CMK (cell line): ENCODE results near the gene AAGAB.
"Not testable (repeated sequence)": the region's sequence is repeated elsewhere in the genome, so short reads cannot be mapped to it uniquely, and the experiment has no call there.

Experiments used
- DNase-seq: peaks from one replicate; pipeline ENCODE4 v3.0.0-alpha.2; 2010; ENCODE audit warnings: low read depth

The AAGAB gene

DNA sequence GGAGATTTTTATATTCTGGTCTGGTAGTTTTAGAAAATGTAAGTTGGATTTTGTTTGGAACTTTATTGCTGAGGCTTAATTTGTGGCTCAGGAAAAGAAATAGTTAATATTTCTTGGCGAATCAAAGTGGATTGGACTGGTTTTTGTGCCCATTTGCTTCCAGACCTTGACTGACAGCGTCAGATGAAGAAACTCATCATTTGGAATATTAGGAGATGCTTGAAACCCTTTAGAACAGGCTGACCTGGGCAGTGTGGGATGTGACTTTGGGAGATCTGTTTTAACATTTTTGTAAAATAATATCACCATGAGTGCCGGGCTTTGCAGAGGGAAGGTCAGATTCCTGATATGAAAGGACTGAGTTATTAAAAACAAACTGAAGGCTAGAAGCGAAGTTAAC, 83.0 kb downstream of the AAGAB start:
- no peak for DNase-seq

DNA sequence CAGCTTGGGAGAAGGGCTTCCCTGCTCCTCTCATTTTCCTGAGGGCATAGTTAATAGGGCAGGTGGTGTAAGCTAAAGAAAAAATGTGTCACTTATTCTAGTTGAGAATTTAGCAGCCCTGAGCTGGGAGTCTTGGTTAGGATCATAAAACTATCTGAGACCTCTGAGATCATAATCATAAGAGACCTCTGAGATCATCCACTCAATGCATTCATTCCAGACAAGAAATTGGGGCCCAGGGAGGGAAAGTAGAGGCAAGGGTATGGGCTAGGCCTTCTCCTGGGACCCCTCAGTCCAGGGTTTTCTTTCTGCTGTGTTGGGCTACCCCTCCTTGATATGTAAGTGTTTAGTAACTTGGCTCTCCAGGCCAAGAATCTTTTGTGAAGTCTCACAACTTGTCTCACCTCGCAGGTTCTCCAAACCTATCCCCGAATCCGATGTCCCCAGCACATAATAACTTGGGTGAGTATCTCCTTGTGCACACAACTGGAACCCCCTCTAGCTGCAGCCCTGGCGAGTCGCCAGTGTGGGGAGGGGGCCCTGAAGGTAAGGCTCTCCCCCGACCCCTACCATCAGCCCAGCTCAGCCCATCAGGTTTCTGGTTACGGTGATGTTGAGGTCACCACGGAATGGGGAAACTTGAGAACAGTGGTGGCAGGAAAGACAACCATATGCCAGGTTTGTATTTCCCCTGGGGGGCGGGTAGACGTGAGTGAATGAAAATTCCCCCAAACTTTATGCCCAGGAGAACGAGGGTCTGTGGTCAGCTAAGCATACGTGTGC, 84.1 kb downstream of the AAGAB start:
- DNase-seq = no peak

DNA sequence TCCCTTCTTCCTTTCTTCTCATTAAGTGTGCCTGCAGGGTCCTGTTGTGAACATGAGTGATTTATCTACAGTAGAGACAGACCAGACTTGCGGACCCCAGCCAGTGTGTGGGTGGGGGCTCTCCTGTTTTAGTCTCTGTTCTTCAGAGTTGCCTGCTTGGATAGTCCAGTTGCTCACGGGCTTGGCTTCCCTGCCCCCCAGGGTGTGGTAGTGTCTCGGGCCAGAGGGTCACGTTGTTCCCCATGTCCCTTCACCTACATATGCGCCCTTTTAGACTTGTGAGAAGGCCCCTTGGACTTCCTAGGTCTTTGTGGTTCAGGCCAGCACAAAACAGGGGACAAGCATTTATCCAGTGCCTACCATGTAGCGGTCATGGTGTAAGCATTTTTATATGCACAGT, 85.8 kb downstream of the AAGAB start:
- DNase-seq = no peak

DNA sequence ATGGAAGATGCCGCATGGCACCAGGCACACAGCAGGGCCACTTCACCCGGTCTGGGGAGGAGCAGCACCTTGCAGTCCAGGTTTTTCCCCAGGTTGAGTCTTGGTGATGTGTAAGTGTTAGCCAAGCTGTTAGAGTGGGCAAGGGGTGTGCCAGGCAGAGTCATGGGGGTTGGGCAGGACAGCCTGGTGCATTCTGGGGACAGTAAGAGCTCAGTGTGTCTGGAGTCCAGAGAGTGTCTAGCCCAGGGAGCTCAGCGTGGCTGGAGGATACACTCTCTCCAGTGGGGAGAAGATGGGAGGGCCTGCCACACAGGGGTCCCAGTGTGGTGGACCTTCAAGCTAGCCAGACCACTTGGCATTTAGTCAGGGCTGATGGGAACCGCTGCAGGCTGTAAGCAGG, 87.4 kb downstream of the AAGAB start:
- DNase-seq = no peak

DNA sequence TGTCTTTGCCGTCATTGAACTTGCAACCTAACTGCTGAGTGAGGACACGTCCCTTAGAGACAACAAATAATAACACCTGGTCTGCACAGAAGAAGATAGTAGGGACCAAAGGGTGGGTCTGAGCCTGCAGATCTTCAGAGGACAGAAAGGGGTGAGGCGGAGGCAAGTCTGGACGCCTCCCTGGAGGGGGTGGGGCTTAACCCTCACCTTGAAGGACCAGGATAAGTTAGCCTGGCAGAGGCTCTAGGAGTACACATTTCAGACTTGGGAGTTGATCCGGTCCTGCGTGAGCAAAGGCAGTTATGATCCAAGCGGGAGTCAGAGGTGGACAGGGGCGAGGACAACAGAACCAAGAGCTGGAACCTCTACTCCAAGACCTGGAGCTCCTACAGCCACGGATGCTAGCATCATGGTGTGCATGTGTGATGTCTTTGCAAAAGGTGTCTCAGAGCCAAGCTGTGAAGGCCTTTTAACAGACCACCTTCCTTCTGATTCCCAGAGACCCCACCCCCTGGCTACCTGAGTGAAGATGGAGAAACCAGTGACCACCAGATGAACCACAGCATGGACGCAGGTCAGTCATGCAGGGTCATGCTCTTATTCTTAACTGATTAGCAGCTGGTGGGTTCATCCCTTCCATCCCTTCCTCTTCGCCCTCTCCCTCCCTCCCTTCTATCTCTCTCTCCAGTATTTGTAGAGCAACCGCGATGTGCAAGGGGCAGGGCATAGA, 88.0 kb downstream of the AAGAB start:
- DNase-seq = no peak

DNA sequence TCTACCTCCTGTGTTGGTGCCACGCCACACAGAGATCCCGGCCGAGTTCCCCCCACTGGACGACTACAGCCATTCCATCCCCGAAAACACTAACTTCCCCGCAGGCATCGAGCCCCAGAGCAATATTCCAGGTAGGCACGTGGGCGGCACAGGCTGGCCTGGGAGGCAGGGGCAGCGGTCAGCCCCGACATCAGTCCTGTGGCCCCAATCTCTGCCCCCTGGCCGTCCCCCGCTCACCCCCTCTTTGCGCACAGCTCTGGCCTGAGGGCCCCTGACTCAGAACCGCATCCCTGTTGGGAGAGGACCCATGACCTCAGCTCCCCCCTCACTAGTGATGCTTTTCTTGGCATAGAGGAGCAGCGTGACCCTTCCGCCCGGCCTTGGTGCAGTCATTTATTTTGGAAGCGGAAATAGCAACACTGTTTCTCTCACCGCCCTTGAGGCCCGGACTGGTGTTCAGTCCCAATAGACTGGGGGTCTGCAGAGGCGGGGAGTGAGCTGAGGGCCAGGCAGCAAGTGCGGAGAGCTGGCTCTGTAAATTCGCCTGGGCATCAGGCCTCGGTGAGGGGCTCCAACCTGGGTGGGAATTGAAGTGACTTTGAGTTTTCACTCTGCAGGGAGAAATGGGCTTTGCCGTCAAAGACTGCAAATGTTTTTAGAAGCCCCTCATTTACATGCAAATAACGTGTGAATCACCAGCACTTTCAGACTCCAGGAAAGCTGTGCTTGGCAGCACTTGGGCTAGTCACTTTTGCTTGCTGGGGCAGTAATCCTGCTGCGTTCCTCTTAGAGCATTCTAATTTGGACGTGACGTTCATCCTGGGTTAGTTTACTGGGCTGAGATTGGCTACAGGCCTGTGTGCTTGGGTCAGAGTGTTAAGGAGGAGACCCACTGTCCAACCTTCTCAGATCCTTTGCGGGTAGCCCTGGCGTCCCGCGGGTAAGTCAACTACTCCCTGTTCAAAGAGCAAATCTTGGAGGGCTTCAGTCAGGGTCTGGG, 88.9 kb downstream of the AAGAB start:
- no peak for DNase-seq

DNA sequence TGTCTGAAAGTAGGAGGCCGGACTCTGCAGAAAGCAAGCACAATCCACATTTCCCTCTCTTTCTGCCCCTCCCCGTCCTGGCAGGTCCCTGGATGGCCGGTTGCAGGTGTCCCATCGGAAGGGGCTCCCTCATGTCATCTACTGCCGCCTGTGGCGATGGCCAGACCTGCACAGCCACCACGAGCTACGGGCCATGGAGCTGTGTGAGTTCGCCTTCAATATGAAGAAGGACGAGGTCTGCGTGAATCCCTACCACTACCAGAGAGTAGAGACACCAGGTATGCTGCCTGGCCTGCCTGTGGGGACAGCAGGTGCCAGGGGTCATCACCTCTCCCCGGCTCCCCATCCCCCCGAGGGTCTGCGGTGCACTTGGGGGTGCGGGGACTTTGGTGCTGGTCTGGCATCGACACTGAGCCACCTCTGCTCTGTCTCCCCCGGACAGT, 89.6 kb downstream of the AAGAB start:
- DNase-seq = no peak

DNA sequence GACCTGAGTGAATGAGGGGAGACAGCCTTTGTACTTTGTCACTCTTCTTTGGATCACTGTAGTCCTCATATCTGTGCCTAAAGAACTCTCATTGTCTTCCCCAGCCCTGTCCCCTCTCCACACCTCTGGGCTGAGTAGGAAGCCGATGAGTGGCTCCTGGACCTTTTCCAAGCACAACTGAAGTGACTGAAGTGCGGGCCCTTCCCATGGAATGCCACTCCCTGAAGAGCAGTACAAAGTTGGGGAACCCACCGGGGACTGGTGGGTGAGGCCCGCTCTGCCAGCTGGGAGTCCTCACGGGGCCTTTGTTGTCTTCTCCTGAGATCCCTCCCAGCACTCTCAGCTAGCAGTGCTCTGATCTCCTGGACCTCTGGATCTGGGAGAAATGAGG, 90.1 kb downstream of the AAGAB start:
- no peak for DNase-seq

DNA sequence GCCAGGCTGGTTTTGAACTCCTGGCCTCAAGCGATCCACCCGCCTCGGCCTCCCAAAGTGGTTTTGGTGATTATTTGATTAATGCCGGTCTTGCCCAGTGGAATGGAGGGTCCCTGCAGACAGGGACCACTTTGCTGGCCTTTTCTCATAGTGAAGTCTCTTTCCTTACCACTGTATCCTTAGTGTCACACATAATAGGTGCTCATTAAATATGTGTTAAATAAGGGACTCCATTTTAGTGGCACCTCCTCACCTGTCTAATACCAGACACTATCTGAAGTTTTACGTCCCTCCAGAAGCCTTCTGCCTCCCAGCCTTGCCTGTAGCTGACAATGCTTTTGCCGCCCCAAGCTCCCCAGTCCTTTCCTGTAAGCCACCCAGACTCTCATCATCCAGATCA, 91.3 kb downstream of the AAGAB start:
- DNase-seq = no peak

DNA sequence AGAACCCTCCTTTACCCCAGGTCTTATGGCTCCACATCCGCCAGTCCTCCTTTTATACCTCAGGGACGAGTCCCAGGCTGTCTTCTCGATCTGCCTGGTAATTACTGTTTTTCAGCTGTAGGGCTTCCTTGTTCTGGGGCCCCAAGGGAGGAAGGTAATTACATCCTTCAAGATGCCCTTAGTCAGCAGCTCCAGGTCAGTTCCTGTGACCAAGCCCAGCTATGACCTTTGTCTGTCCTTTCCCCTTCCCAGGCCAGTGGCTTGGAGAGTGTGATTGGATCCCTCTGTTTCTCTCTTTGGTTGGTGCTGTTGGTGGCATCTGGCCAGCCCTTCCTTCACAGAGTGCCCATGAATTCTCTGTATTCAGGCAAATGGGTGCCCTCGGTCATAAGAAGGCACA, 92.6 kb downstream of the AAGAB start:
- no peak for DNase-seq

DNA sequence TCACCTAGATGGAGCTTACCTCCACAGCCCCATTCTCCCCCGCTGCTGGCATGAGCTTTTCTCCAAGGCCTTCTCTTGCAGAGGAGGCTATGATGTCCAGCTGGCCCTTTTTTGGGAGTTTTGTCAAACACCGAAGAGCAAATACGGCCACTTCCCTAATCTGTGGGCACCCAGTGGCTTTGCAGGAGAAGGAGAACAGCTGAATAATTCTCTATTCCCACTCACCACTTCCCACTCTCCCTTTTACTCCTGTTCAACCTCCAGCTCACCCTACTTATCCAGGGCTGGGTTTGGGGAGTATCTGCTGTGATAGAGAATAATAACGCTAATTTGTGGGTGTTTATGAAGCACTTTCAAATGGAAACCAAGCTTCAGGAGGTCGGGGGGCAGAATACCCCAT, 93.0 kb downstream of the AAGAB start:
- DNase-seq = no peak

DNA sequence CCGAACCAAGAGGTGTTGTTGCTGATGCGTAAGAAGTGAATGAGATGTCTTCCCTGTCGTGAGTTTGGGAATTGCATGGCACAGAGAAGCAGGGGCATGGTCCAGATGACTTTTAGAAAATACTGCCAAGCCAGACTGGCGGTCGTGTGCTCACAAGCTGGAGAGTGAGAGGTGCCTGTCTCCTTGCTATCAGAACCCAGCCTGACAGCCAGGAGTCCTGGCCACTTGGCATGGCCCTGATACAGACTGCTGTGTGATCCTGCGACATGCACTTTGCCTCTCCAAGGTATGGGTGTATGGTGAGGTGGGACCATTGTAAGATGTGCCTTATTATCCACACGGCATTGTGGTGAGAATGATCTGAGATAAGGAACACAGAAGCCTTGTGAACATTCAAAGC, 96.1 kb downstream of the AAGAB start:
- DNase-seq = peak; percentile 15

DNA sequence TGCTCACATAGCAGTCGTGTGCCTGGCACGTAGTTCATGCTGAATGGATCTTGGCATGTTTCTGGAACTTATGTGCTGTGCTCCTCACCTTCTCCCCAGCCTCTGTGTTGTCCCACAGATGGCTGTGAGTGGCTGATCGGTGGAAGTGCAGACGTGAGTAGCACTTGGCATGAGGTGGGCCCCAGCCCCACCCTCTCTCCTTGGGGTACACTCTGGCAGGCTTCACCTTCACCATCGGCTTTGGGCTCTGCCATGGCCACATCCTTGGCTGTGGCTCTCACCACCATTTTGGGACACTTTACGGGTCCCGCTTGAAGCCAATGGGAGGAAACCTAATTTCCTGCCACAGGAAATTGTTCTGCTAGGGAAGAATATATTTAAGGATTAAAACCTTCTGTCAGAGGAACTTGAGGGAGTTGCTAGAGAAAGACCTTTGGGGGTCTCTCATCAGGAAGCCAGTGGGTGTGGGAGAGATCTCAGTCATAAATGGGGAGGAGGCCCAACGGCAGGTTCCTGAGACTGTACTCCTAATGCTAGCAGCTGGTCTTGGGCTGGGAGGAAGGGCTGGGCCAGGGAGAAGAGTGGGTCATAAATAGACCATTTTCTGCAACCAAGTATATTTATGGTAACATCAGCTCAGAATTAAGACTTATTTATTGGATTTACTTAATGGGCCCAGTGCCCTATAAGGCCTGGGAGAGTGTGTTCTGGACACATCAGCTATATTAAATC, 96.8 kb downstream of the AAGAB start:
- DNase-seq = no peak

DNA sequence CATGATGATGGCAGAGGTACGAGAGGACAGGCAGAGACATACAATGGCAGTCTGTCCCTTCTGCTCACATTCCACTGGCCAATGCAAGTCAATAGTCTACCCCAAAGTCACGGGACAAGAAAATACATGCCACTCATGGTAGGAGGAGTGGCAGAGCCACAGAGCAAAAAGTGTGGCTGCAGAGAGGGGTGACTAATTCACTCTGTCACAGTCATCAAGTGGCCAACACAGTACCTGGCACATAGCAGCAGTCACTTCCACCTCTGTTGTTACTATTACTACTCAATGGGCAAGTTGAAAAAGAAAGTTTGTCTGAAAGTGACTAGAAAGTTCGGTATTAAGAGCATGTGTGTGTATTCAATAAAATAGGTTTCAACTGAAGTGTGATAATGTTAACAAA, 97.6 kb downstream of the AAGAB start:
- no peak for DNase-seq

DNA sequence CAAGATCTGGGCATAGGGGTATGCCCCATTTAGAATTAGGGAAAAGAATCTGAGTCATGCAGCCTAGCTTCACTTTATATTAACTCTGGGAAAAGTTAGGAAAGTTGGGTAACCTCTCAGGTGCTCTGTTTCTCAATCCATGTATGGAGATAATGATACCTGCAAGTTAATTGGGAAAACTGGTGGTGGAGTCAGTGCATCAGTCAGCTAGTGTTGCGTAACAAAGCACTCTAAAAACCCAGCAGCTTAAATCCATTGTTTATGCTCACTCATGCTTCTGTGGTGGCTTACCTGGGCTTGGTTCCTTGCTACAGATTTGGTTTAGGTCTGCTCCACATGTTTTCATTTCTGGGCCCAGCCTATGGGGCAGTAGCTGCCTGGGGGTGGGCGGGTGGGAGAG, 98.0 kb downstream of the AAGAB start:
- DNase-seq = no peak

DNA sequence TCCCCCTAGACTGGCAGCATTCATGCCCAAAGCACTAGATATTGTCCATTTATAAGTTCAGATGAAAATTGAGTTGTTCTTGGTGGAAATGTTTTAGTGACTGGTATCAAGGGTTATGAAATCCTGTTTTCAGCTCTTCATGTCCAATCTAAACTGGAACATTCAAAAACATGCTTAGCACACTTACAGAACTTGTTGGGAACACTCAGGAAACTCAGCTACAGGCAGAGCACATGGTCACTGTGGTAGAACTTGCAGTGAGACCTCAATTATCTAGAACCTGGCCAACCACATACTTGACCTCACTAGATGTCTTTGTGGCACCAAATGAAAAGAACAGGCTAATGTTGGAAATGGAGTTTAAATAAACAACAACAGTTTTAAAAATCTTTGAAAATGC, 100.2 kb downstream of the AAGAB start:
- DNase-seq = no peak

DNA sequence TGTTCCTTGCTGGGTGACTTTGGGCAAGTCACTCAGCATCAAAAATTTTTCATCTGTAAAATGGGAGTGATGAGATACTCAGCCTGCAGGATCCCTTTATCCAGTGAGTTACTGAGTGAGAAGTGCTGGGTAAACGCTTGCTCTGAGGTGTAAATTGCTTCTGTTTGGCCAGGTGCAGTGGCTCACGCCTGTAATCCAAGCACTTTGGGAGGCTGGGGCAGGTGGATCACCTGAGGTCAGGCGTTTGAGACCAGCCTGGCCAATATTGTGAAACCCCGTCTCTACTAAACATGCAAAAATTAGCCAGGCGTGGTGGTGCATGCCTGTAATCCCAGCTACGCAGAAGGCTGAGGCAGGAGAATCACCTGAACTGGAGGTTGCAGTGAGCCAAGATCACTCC, 101.4 kb downstream of the AAGAB start:
- not testable (repeated sequence) for DNase-seq

DNA sequence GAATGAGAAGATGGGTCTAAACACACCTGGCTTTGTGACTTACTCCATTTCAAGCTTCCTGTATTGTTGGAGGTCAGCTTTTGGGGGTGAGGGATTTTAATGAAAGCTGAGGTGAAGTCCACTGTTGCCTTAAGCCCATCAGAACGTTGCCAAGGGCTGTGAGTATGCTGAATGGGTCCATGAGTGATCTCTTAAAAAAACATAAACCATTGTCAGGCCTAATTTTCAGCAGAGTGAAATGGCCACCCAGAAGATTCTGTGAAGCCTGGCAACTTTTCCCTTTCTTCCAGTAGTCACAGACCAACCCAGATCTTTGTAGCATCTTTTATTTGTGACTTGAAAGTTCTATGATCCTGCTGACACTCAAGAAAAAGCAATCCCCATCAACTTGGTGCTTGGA, 102.0 kb downstream of the AAGAB start:
- DNase-seq = no peak
